Hepatocyte (in vitro differentiated cells): ENCODE results near the gene SERPINA4. TPM values are rescaled to one million over a fixed set of nuclear protein-coding genes. Genes with fewer than 3 reads are reported as not detected.

Source experiments
- DNase-seq: peaks from one replicate; pipeline ENCODE4 v3.0.0-alpha.2; 2016; ENCODE audit warnings: low spot score
- H2AFZ ChIP-seq: fragments of 200-600 bp; sonication (generic); 2 replicates; pipeline ENCODE4 v1.6.0; 2016; ENCODE audit warnings: antibody characterized with exemption, mild to moderate bottlenecking
- H3K27ac ChIP-seq: fragments of 200-600 bp; sonication (generic); 2 replicates; pipeline ENCODE4 v1.5.1; 2016; ENCODE audit warnings: mild to moderate bottlenecking
- H3K27me3 ChIP-seq: fragments of 200-600 bp; sonication (generic); 2 replicates; pipeline ENCODE4 v1.6.1; 2016
- H3K36me3 ChIP-seq: fragments of 200-600 bp; sonication (generic); replicated peaks from 2 replicates; pipeline ENCODE4 v1.5.1; 2016; ENCODE audit warnings: low read depth; ENCODE audit not compliant: insufficient read depth
- H3K4me1 ChIP-seq: fragments of 200-600 bp; sonication (generic); 2 replicates; pipeline ENCODE4 v1.5.1; 2016; ENCODE audit warnings: mild to moderate bottlenecking, moderate library complexity; ENCODE audit not compliant: insufficient read depth
- H3K4me2 ChIP-seq: fragments of 200-600 bp; sonication (generic); 2 replicates; pipeline ENCODE4 v1.6.0; 2016
- H3K4me3 ChIP-seq: fragments of 200-600 bp; sonication (generic); 2 replicates; pipeline ENCODE4 v1.5.1; 2016; ENCODE audit warnings: mild to moderate bottlenecking
- H3K79me2 ChIP-seq: fragments of 200-600 bp; sonication (generic); 2 replicates; pipeline ENCODE4 v1.6.0; 2017; ENCODE audit warnings: mild to moderate bottlenecking
- H3K9me2 ChIP-seq: fragments of 200-600 bp; sonication (generic); replicated peaks from 2 replicates; pipeline ENCODE4 v1.6.0; 2017; ENCODE audit warnings: mild to moderate bottlenecking; ENCODE audit not compliant: insufficient read depth
- H3K9me3 ChIP-seq: fragments of 200-600 bp; sonication (generic); 2 replicates; pipeline ENCODE4 v1.5.1; 2016; ENCODE audit warnings: low read depth, mild to moderate bottlenecking
- H4K20me1 ChIP-seq: fragments of 200-600 bp; sonication (generic); 2 replicates; pipeline ENCODE4 v1.6.0; 2016; ENCODE audit warnings: mild to moderate bottlenecking; ENCODE audit not compliant: insufficient read depth, poor library complexity, severe bottlenecking
- EZH2 ChIP-seq: fragments of 200-600 bp; sonication (generic); IDR thresholded peaks from 2 replicates; pipeline ENCODE4 v1.6.1; 2016; ENCODE audit warnings: antibody characterized with exemption, mild to moderate bottlenecking, borderline replicate concordance
- EZH2phosphoT487 ChIP-seq: fragments of 200-600 bp; sonication (generic); IDR thresholded peaks from one replicate; pipeline ENCODE4 v1.6.1; 2018; ENCODE audit warnings: antibody characterized with exemption, mild to moderate bottlenecking, low read depth, moderate library complexity; ENCODE audit not compliant: unreplicated experiment, severe bottlenecking
- WGBS: methylation state at CpG from one replicate; pipeline ENCODE4 v1.1.6; 2016; ENCODE audit warnings: low lambda C conversion rate; ENCODE audit errors: missing lambda C conversion rate; 5-methylcytosine and 5-hydroxymethylcytosine counted together
- polyA plus RNA-seq: library from polyadenylated mRNA; unstranded; fragments of >200 nt; fragmentation: Nextera tagmentation; extraction: Ambion mirVana; gene quantifications from 2 replicates; pipeline ENCODE4 v1.2.1, GENCODE V29; 2016
- total RNA-seq: library from RNA; depleted of rRNA; stranded (reverse); fragments of >200 nt; gene quantifications from 2 replicates; pipeline ENCODE4 v1.2.3, GENCODE V29; 2014
- TF ChIP-seq, protein P1 (sequence below): fragments of 200-600 bp; sonication (generic); IDR thresholded peaks from 2 replicates; pipeline ENCODE4 v1.5.1; 2016; ENCODE audit warnings: antibody characterized with exemption, mild to moderate bottlenecking; ENCODE audit not compliant: poor library complexity

SERPINA4 gene
- total and polyA plus RNA-seq, 2 experiments from 2014 or later, result 27.8 to 35.2 TPM

GRCh38 chr14:94588311-94588710 is 27.1 kb downstream of the SERPINA4 start:
- DNase-seq, result no peak
- Histone ChIP-seq H3K36me3 (no peaks in the 10 kb centered on the region), H3K9me2 (no peaks in the 10 kb centered on the region), H3K79me2 (no peaks in the 10 kb centered on the region), H3K4me1 (peaks cover 9% of the 10 kb centered on the region), H3K27me3 (no peaks in the 10 kb centered on the region), H3K27ac (peak overlapping the region; percentile 47), H3K4me2 (no peak overlapping the region), H4K20me1 (no peaks in the 10 kb centered on the region), H2AFZ (no peak overlapping the region), H3K9me3 (no peaks in the 10 kb centered on the region), H3K4me3 (no peak overlapping the region)
- TF ChIP-seq EZH2phosphoT487 (no peak), EZH2 (no peak)
- TF ChIP-seq, protein P1, sequence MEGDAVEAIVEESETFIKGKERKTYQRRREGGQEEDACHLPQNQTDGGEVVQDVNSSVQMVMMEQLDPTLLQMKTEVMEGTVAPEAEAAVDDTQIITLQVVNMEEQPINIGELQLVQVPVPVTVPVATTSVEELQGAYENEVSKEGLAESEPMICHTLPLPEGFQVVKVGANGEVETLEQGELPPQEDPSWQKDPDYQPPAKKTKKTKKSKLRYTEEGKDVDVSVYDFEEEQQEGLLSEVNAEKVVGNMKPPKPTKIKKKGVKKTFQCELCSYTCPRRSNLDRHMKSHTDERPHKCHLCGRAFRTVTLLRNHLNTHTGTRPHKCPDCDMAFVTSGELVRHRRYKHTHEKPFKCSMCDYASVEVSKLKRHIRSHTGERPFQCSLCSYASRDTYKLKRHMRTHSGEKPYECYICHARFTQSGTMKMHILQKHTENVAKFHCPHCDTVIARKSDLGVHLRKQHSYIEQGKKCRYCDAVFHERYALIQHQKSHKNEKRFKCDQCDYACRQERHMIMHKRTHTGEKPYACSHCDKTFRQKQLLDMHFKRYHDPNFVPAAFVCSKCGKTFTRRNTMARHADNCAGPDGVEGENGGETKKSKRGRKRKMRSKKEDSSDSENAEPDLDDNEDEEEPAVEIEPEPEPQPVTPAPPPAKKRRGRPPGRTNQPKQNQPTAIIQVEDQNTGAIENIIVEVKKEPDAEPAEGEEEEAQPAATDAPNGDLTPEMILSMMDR, result no peak
- WGBS, result 69% methylated on average over 4 of the region's 4 CpGs

- H3K4me1 ChIP-seq, result peaks cover 21% of the 10 kb centered on the region
- DNase-seq, result no peak
- no peak overlapping the region for H2AFZ ChIP-seq
- TF ChIP-seq EZH2phosphoT487 (no peak), EZH2 (no peak)
- TF ChIP-seq, protein P1, result no peak
- H3K9me2 ChIP-seq, result no peaks in the 10 kb centered on the region
- no peaks in the 10 kb centered on the region for H3K27me3 ChIP-seq
- no peaks in the 10 kb centered on the region for H3K36me3 ChIP-seq
- H3K9me3 ChIP-seq, result no peaks in the 10 kb centered on the region
- no peak overlapping the region for H3K4me2 ChIP-seq
- H4K20me1 ChIP-seq, result no peaks in the 10 kb centered on the region
- H3K27ac ChIP-seq, result no peak overlapping the region
- no peak overlapping the region for H3K4me3 ChIP-seq
- no peaks in the 10 kb centered on the region for H3K79me2 ChIP-seq
Observed at GRCh38 chr14:94591073-94591472, 29.8 kb downstream of the SERPINA4 start.

DNA sequence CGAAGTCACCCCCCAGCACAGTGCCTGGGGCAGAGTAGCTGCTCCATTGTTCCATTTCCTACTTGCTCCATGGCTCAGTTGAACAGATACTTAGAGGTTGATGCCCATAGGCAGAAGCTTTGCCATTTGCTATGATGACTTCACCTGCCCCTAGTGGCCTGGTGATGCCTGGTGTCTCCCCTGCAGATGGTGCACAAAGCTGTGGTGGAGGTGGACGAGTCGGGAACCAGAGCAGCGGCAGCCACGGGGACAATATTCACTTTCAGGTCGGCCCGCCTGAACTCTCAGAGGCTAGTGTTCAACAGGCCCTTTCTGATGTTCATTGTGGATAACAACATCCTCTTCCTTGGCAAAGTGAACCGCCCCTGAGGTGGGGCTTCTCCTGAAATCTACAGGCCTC is 30.6 kb downstream of the SERPINA4 start:
- H3K27me3 ChIP-seq, result no peaks in the 10 kb centered on the region
- no peak for DNase-seq
- H2AFZ ChIP-seq, result no peak overlapping the region
- H3K9me2 ChIP-seq, result no peaks in the 10 kb centered on the region
- 88% methylated on average over 8 of the region's 8 CpGs for WGBS
- H3K4me1 ChIP-seq, result peaks cover 21% of the 10 kb centered on the region
- H3K27ac ChIP-seq, result no peak overlapping the region
- H3K36me3 ChIP-seq, result no peaks in the 10 kb centered on the region
- no peaks in the 10 kb centered on the region for H4K20me1 ChIP-seq
- no peaks in the 10 kb centered on the region for H3K9me3 ChIP-seq
- no peak overlapping the region for H3K4me2 ChIP-seq
- no peak overlapping the region for H3K4me3 ChIP-seq
- TF ChIP-seq EZH2phosphoT487 (no peak), EZH2 (no peak)
- TF ChIP-seq, protein P1, result no peak
- no peaks in the 10 kb centered on the region for H3K79me2 ChIP-seq

DNA sequence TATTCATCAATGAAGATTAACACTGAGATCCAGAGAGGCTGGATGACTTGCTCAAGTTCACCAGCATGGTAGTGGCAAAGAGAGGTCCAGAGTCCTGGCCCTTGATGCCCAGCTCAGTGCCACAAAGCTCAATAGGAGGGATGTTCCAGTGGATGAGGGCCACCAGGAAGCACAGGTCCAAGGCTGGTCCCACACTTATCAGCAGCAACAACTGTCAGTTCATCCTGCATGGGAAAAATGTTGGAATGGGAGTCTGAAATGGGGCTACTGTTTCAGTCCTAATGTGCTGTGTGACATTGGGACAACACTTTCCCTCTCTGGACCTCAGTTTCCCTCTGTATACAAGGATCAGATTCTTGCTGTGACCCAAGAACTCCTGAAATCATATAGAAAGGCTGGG is 31.2 kb downstream of the SERPINA4 start:
- H3K27me3 ChIP-seq, result no peaks in the 10 kb centered on the region

More for the DNA sequence above, 31.2 kb downstream of the SERPINA4 start:
- Histone ChIP-seq H4K20me1 (no peaks in the 10 kb centered on the region), H3K4me3 (no peak overlapping the region), H3K9me3 (no peaks in the 10 kb centered on the region), H3K27ac (no peak overlapping the region), H3K36me3 (no peaks in the 10 kb centered on the region), H3K9me2 (no peaks in the 10 kb centered on the region), H3K79me2 (no peaks in the 10 kb centered on the region), H3K4me2 (no peak overlapping the region), H3K4me1 (peaks cover 21% of the 10 kb centered on the region), H2AFZ (no peak overlapping the region)
- no peak for DNase-seq
- TF ChIP-seq, protein P1, result no peak
- TF ChIP-seq EZH2 (no peak), EZH2phosphoT487 (no peak)
